HepG2 (cell line): ENCODE results near the gene RBP5. TPM values are rescaled to one million over a fixed set of nuclear protein-coding genes. Genes with fewer than 3 reads are reported as not detected.

Experiments
- ETV6 ChIP-seq: sonication (generic); formaldehyde crosslinking; conservative IDR thresholded peaks from 2 replicates; pipeline ENCODE4 v1.4.0; 2020; ENCODE audit warnings: missing genetic modification reagents
- GRHL1 ChIP-seq: sonication (generic); formaldehyde crosslinking; conservative IDR thresholded peaks from 2 replicates; pipeline ENCODE4 v1.8.0; 2022; ENCODE audit warnings: missing genetic modification reagents
- HNF1A ChIP-seq, 2 experiments: sonication (generic) in 1 of 2; formaldehyde crosslinking in 1 of 2; IDR thresholded peaks; 2 replicates each; pipeline versions ENCODE4 v1.4.0 to v1.6.1; 2016 to 2020; ENCODE audit warnings: borderline replicate concordance in 1 of 2, low read depth in 1 of 2, mild to moderate bottlenecking in 1 of 2, missing genetic modification reagents in 1 of 2
- MAZ ChIP-seq, 2 experiments: sonication (generic) in 1 of 2; formaldehyde crosslinking in 1 of 2; IDR thresholded peaks; 2 replicates each; pipeline versions ENCODE4 v1.5.0 to v1.6.1; 2012 to 2020; ENCODE audit warnings: low read depth in 2 of 2, mild to moderate bottlenecking in 2 of 2, borderline replicate concordance in 1 of 2, improper control_type of control experiment in 1 of 2, low read length in 1 of 2, missing genetic modification reagents in 1 of 2, moderate library complexity in 1 of 2
- NFE2L2 ChIP-seq: fragments of 150-350 bp; IDR thresholded peaks from 2 replicates; pipeline ENCODE4 v1.6.1; 2014; ENCODE audit warnings: low read length
- PRDM15 ChIP-seq: sonication (generic); formaldehyde crosslinking; IDR thresholded peaks from 2 replicates; pipeline ENCODE4 v1.4.0; 2020; ENCODE audit warnings: missing genetic modification reagents
- TFAP4 ChIP-seq: sonication (generic); IDR thresholded peaks from 2 replicates; pipeline ENCODE4 v1.6.1; 2016; ENCODE audit warnings: low read depth, borderline replicate concordance
- ZNF136 ChIP-seq: sonication (generic); formaldehyde crosslinking; IDR thresholded peaks from 2 replicates; pipeline ENCODE4 v1.8.1; 2022; ENCODE audit warnings: low read depth, mild to moderate bottlenecking, moderate library complexity, missing genetic modification reagents
- ZNF639 ChIP-seq: conservative IDR thresholded peaks from 2 replicates; pipeline ENCODE4 v1.6.1; 2018; ENCODE audit warnings: missing genetic modification reagents
- ZNF704 ChIP-seq: sonication (generic); formaldehyde crosslinking; IDR thresholded peaks from 2 replicates; pipeline ENCODE4 v1.8.1; 2023; ENCODE audit warnings: mild to moderate bottlenecking, inconsistent platforms, moderate library complexity, missing genetic modification reagents, borderline replicate concordance
- polyA plus RNA-seq, 8 experiments: library from polyadenylated mRNA; depleted of rRNA in 3 of 8; stranded (reverse) in 7 of 8; unstranded in 1 of 8; fragments of >200 nt; fragmentation: Illumina TruSeq in 4 of 8; extraction: Trizol in 4 of 8; gene quantifications; 2 replicates each; pipeline versions ENCODE4 v1.2.1 to v1.2.3, GENCODE V29; 2011 to 2016; ENCODE audit warnings: low read depth in 4 of 8, missing spikeins in 1 of 8, mixed read lengths in 1 of 8; ENCODE audit not compliant: insufficient read depth in 1 of 8
- total RNA-seq, 5 experiments: library from RNA; depleted of rRNA; stranded (reverse); fragments of >200 nt; fragmentation: Illumina TruSeq; extraction: Trizol; gene quantifications; 2 replicates each; pipeline ENCODE4 v1.2.3, GENCODE V29; 2016; ENCODE audit warnings: low read depth in 1 of 5

The RBP5 gene
- total and polyA plus RNA-seq, 2 of the 13 experiments (the other 11 are each of a cell fraction or from before 2014, with no cell fraction given): 13.8 to 19.8 TPM

- peak; percentile 76; the same call in 1 of the 2 replicates for TF ChIP-seq TFAP4
- peak; percentile 86; the same call in 1 of the 2 replicates for TF ChIP-seq ZNF704 (CRISPR knock-in tag)
- TF ChIP-seq HNF1A (IDR thresholded peaks at IDR 0.05; ENCODE audit: low read depth): no peak; the same call in 1 of the 2 replicates
- peak; percentile 28; the same call in 1 of the 2 replicates for TF ChIP-seq HNF1A (CRISPR knock-in tag; IDR thresholded peaks at IDR 0.05; ENCODE audit: borderline replicate concordance)
- TF ChIP-seq NFE2L2: no peak
- no peak for TF ChIP-seq GRHL1
- TF ChIP-seq MAZ (IDR thresholded peaks at IDR 0.05; ENCODE audit: borderline replicate concordance, low read depth, low read length): no peak
- no peak for TF ChIP-seq MAZ (CRISPR knock-in tag; IDR thresholded peaks at IDR 0.05; ENCODE audit: low read depth)
- no peak; the same call in 1 of the 2 replicates for TF ChIP-seq ETV6 (CRISPR knock-in tag)
- no peak for TF ChIP-seq ZNF639 (CRISPR knock-in tag)
- peak; percentile 30; the same call in 1 of the 2 replicates for TF ChIP-seq PRDM15 (CRISPR knock-in tag)
- TF ChIP-seq ZNF136 (CRISPR knock-in tag): no peak
These were observed 20.5 kb downstream of the RBP5 start (continued) for GRCh38 chr12:7108003-7108795.
